Lower lobe of right lung (tissue), 2 donors: ENCODE data around the gene TSEN2. TPM values are rescaled to one million over a fixed set of nuclear protein-coding genes. Genes with fewer than 3 reads are reported as not detected.
A peak's percentile ranks its signal among the peaks of the same experiment; 100 is the strongest.

Source experiments
- ATAC-seq, 2 donors: fragments of 200-7000 bp; cut with Tn5 transposase; one replicate each; pipeline ENCODE4 v1.9.1; 2020 to 2022; ENCODE audit warnings: mild to moderate bottlenecking in 2 of 2, moderate library complexity in 2 of 2
- DNase-seq: peaks from one replicate; pipeline ENCODE4 v3.0.0-alpha.2; 2020
- H3K27ac ChIP-seq: fragments of 200-600 bp; one replicate; pipeline ENCODE4 v1.8.0; 2022
- H3K27me3 ChIP-seq: fragments of 200-600 bp; one replicate; pipeline ENCODE4 v1.8.0; 2022; ENCODE audit warnings: low read depth
- H3K36me3 ChIP-seq: fragments of 200-600 bp; one replicate; pipeline ENCODE4 v1.8.0; 2022; ENCODE audit warnings: mild to moderate bottlenecking
- H3K4me1 ChIP-seq: fragments of 200-600 bp; one replicate; pipeline ENCODE4 v1.8.0; 2022
- H3K4me3 ChIP-seq: fragments of 200-600 bp; one replicate; pipeline ENCODE4 v1.8.0; 2022; ENCODE audit warnings: mild to moderate bottlenecking
- H3K9me3 ChIP-seq: fragments of 200-600 bp; one replicate; pipeline ENCODE4 v1.8.0; 2022
- intact Hi-C: fragments of 100-400 bp; cut with DNase I; formaldehyde crosslinking; loops from one replicate; pipeline ENCODE4 v1.11.0; 2022
- total RNA-seq: library from RNA; stranded (reverse); fragmentation: NEBNext Ultra II Directional; extraction: Animal tissue kit (Norgen Biotek cat#: 25700); gene quantifications from one replicate; pipeline ENCODE4 v1.2.1, GENCODE V29; 2021
- TF ChIP-seq, protein P1 (sequence below): fragments of 200-600 bp; IDR thresholded peaks from one replicate; pipeline ENCODE4 v1.8.0; 2022; ENCODE audit warnings: antibody characterized with exemption, mild to moderate bottlenecking
- donor health status: DM: no; HTN: yes; CAD: no; lungs with severe emphysema.

Gene TSEN2
- total RNA-seq, 1 donor from 2014 or later = 23.6 TPM

DNA sequence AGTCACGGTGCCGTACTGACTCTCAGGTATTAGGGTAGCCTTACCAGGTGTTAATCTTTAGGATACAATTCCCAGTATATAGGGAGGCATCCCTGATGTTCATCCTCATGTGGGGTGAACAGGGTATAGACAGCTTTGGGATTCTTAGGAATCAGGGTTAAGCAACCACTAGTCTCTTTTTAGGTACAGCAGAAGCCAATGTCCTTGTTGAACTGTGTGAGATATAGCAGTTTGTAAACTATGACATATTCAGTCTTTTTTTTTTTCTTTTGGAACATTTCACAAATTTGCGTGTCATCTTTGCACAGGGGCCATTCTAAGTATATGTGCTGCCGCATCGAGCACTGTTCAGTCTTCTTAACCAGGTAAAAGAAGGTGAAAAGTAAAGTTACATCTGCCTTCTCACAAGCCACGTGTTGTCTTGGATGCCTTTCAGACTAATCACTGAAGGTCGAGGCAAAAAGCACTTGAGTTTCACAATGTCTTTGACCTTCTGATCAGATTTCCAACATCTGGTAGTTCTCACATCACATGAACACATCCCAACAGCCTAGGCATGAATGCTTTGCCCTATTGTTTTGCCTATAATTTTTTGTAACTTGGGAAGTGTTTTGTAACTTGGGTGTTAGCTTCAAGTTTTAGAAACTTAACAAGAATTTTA lies 17.2 kb downstream of the TSEN2 start:
- no peaks in the 10 kb centered on the region for H3K4me1 ChIP-seq
- H3K27ac ChIP-seq = no peak overlapping the region
- no peak overlapping the region for H3K4me3 ChIP-seq
- ATAC-seq (no peak), DNase-seq (no peak)
- intact Hi-C loops = no loop called here
- H3K36me3 ChIP-seq = peaks cover 92% of the 10 kb centered on the region
- H3K9me3 ChIP-seq = no peaks in the 10 kb centered on the region
- TF ChIP-seq, protein P1, sequence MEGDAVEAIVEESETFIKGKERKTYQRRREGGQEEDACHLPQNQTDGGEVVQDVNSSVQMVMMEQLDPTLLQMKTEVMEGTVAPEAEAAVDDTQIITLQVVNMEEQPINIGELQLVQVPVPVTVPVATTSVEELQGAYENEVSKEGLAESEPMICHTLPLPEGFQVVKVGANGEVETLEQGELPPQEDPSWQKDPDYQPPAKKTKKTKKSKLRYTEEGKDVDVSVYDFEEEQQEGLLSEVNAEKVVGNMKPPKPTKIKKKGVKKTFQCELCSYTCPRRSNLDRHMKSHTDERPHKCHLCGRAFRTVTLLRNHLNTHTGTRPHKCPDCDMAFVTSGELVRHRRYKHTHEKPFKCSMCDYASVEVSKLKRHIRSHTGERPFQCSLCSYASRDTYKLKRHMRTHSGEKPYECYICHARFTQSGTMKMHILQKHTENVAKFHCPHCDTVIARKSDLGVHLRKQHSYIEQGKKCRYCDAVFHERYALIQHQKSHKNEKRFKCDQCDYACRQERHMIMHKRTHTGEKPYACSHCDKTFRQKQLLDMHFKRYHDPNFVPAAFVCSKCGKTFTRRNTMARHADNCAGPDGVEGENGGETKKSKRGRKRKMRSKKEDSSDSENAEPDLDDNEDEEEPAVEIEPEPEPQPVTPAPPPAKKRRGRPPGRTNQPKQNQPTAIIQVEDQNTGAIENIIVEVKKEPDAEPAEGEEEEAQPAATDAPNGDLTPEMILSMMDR = no peak
- no peaks in the 10 kb centered on the region for H3K27me3 ChIP-seq

DNA sequence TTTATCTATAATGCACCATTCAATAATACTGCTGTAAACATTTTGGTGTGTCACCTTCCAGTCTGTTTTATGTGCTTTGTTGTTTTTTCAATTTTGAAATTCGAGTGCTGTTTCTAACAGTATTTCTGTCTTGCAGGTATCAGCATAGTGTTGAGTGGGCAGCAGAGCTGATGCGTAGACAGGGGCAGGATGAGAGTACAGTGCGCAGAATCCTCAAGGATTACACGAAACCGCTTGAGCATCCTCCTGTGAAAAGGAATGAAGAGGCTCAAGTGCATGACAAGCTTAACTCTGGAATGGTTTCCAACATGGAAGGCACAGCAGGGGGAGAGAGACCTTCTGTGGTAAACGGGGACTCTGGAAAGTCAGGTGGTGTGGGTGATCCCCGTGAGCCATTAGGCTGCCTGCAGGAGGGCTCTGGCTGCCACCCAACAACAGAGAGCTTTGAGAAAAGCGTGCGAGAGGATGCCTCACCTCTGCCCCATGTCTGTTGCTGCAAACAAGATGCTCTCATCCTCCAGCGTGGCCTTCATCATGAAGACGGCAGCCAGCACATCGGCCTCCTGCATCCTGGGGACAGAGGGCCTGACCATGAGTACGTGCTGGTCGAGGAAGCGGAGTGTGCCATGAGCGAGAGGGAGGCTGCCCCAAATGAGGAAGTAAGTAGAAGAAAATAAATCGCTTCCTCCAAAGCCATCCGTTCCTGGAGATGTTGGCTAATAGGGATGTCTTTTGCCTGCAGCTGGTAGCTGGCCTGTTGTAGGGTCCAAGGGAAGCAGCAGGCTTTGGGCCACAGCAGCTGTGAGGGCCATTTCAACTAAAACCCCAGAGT lies 19.1 kb downstream of the TSEN2 start:
- Histone ChIP-seq H3K4me1 (no peaks in the 10 kb centered on the region), H3K36me3 (peaks cover 81% of the 10 kb centered on the region), H3K9me3 (no peaks in the 10 kb centered on the region), H3K27me3 (no peaks in the 10 kb centered on the region), H3K27ac (no peak overlapping the region), H3K4me3 (no peak overlapping the region)
- intact Hi-C loops = no loop called here
- DNase-seq (peak; percentile 62), ATAC-seq (peak in 1 of 2 donors; percentile 56)
- TF ChIP-seq, protein P1 = no peak

GRCh38 chr3:12506201-12506709 lies 22.0 kb downstream of the TSEN2 start:
- Histone ChIP-seq H3K27ac (no peak overlapping the region), H3K9me3 (no peaks in the 10 kb centered on the region), H3K4me1 (no peaks in the 10 kb centered on the region), H3K27me3 (no peaks in the 10 kb centered on the region), H3K4me3 (no peak overlapping the region), H3K36me3 (peaks cover 64% of the 10 kb centered on the region)
- ATAC-seq = no peak
- TF ChIP-seq, protein P1 = no peak
- intact Hi-C loops = no loop called here
- no peak for DNase-seq

- TF ChIP-seq, protein P1 = no peak
- no peaks in the 10 kb centered on the region for H3K9me3 ChIP-seq
- H3K4me1 ChIP-seq = no peaks in the 10 kb centered on the region
- H3K27me3 ChIP-seq = no peaks in the 10 kb centered on the region
- ATAC-seq (peak; percentile 54 to 55), DNase-seq (no peak)
- intact Hi-C loops = no loop called here
- H3K4me3 ChIP-seq = no peak overlapping the region
- peak overlapping the region; percentile 47 for H3K27ac ChIP-seq
- H3K36me3 ChIP-seq = peaks cover 54% of the 10 kb centered on the region
These were observed 23.5 kb downstream of the TSEN2 start for GRCh38 chr3:12507591-12508281.

DNA sequence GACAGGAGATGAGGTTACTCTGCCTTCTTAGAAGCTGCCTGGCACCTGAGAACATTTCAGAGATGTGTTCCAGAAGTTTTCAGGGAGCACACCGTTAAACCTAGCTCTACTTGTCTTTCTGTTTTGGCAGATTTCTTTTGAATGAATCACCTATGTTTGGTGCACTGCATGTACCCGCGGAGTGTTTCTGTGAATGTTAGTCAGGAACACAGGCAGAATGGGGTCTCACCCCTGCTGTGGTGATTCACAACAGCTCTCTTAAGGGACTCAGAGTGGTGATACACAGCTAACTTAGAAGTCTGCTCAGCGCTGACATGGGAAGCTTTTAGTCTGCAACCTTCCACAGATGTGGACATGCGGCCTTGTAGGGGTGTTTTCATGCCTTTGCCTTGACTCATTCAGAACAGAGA lies 24.0 kb downstream of the TSEN2 start:
- peaks cover 52% of the 10 kb centered on the region for H3K36me3 ChIP-seq
- ATAC-seq (peak; percentile 65 to 71), DNase-seq (no peak)
- intact Hi-C loops = no loop called here
- no peak overlapping the region for H3K4me3 ChIP-seq
- H3K9me3 ChIP-seq = no peaks in the 10 kb centered on the region
- H3K27me3 ChIP-seq = no peaks in the 10 kb centered on the region
- TF ChIP-seq, protein P1 = no peak
- no peak overlapping the region for H3K27ac ChIP-seq
- no peaks in the 10 kb centered on the region for H3K4me1 ChIP-seq
